ENCODE measurements around the gene ZNF618. TPM values are rescaled to one million over a fixed set of nuclear protein-coding genes. Genes with fewer than 3 reads are reported as not detected.

The ZNF618 gene
- polyA plus RNA-seq, 3 donors, result 0.53 to 1.9 (median 0.78) TPM

- H3K4me1 ChIP-seq (ENCODE audit: control insufficient read depth in 1 of 2, insufficient read depth in 2 of 2, low read length in 2 of 2), result no peaks in the 10 kb centered on the region
- H3K4me3 ChIP-seq (replicated peaks in 1 of 3; ENCODE audit: low read depth in 2 of 3, low read length in 3 of 3), result no peak overlapping the region
- Mint-ChIP-seq H3K36me3 (peaks cover 0 to 12% of the 10 kb centered on the region in 2 donors), H3K9me3 (peaks cover 3 to 19% (median 17%) of the 10 kb centered on the region in 7 donors), H3K27me3 (ENCODE audit: low read depth in 3 of 3) (peaks cover 0 to 2% (median 1%) of the 10 kb centered on the region in 3 donors), H3K4me3 (no peak overlapping the region), H3K4me1 (peaks cover 4% of the 10 kb centered on the region), H3K27ac (no peak overlapping the region)
- H3K27ac ChIP-seq (ENCODE audit: low read depth in 1 of 2, low read length in 2 of 2), result no peak overlapping the region
- no peak for TF ChIP-seq CTCF (IDR thresholded peaks at IDR 0.05)
- no peak for DNase-seq
- WGBS (ENCODE audit: insufficient coverage), result 81% methylated on average over 4 of the region's 6 CpGs
- H3K79me2 ChIP-seq (ENCODE audit: insufficient read depth, low read length), result no peaks in the 10 kb centered on the region
- intact Hi-C loops (cut with micrococcal nuclease), result no loop called here
- peaks cover 0 to 5% of the 10 kb centered on the region in 2 donors for H3K9me3 ChIP-seq (replicated peaks in 1 of 2; ENCODE audit: control insufficient read depth in 1 of 2, insufficient read depth in 1 of 2, low read length in 2 of 2)
- H2AFZ ChIP-seq (ENCODE audit: insufficient read depth, low read depth, low read length, poor library complexity, severe bottlenecking), result no peak overlapping the region
- H3K9ac ChIP-seq (ENCODE audit: insufficient read depth, low read length, poor library complexity, severe bottlenecking), result no peak overlapping the region
- H3K36me3 ChIP-seq (replicated peaks in 1 of 2; ENCODE audit: control insufficient read depth in 1 of 2, insufficient read depth in 2 of 2, low read length in 2 of 2), result no peaks in the 10 kb centered on the region
- H3K27me3 ChIP-seq (ENCODE audit: control insufficient read depth in 2 of 2, insufficient read depth in 2 of 2, low read length in 2 of 2), result no peaks in the 10 kb centered on the region
- no peak overlapping the region for H3K4me2 ChIP-seq (replicated peaks; ENCODE audit: extremely low read depth, low read length, poor library complexity, severe bottlenecking)
- H4K20me1 ChIP-seq (ENCODE audit: insufficient read depth, low read length), result no peaks in the 10 kb centered on the region
Observed at GRCh38 chr9:113906411-113907110, 30.5 kb downstream of the ZNF618 start.

- Histone ChIP-seq H3K4me2 (replicated peaks; ENCODE audit: extremely low read depth, low read length, poor library complexity, severe bottlenecking) (no peak overlapping the region), H3K9ac (ENCODE audit: insufficient read depth, low read length, poor library complexity, severe bottlenecking) (no peak overlapping the region), H3K27me3 (ENCODE audit: control insufficient read depth in 2 of 2, insufficient read depth in 2 of 2, low read length in 2 of 2) (no peaks in the 10 kb centered on the region), H3K4me1 (ENCODE audit: control insufficient read depth in 1 of 2, insufficient read depth in 2 of 2, low read length in 2 of 2) (no peaks in the 10 kb centered on the region), H3K79me2 (ENCODE audit: insufficient read depth, low read length) (no peaks in the 10 kb centered on the region), H3K4me3 (replicated peaks in 1 of 3; ENCODE audit: low read depth in 2 of 3, low read length in 3 of 3) (no peak overlapping the region), H2AFZ (ENCODE audit: insufficient read depth, low read depth, low read length, poor library complexity, severe bottlenecking) (no peak overlapping the region), H3K27ac (ENCODE audit: low read depth in 1 of 2, low read length in 2 of 2) (no peak overlapping the region), H3K36me3 (replicated peaks in 1 of 2; ENCODE audit: control insufficient read depth in 1 of 2, insufficient read depth in 2 of 2, low read length in 2 of 2) (no peaks in the 10 kb centered on the region), H4K20me1 (ENCODE audit: insufficient read depth, low read length) (no peaks in the 10 kb centered on the region), H3K9me3 (replicated peaks in 1 of 2; ENCODE audit: control insufficient read depth in 1 of 2, insufficient read depth in 1 of 2, low read length in 2 of 2) (no peaks in the 10 kb centered on the region)
- Mint-ChIP-seq H3K4me1 (peaks cover 4% of the 10 kb centered on the region), H3K27ac (no peak overlapping the region), H3K9me3 (peaks cover 3 to 19% (median 15%) of the 10 kb centered on the region in 7 donors), H3K36me3 (peaks cover 0 to 7% of the 10 kb centered on the region in 2 donors), H3K4me3 (no peak overlapping the region), H3K27me3 (ENCODE audit: low read depth in 3 of 3) (peaks cover 0 to 2% (median 1%) of the 10 kb centered on the region in 3 donors)
- intact Hi-C loops (cut with micrococcal nuclease), result no loop called here
- 88% methylated on average over 5 of the region's 5 CpGs for WGBS (ENCODE audit: insufficient coverage)
- no peak for TF ChIP-seq CTCF (IDR thresholded peaks at IDR 0.05)
- DNase-seq, result no peak
Observed at GRCh38 chr9:113907282-113907681, 31.2 kb downstream of the ZNF618 start.

Measured in CD14-positive monocyte (primary cell).